ENCODE data around the gene GRIN3A. TPM values are rescaled to one million over a fixed set of nuclear protein-coding genes. Genes with fewer than 3 reads are reported as not detected.
"Not testable (repeated sequence)": the region's sequence is repeated elsewhere in the genome, so short reads cannot be mapped to it uniquely, and the experiment has no call there.

GRIN3A gene
- total RNA-seq, 1 donor from 2014 or later = under 0.01 TPM

DNA sequence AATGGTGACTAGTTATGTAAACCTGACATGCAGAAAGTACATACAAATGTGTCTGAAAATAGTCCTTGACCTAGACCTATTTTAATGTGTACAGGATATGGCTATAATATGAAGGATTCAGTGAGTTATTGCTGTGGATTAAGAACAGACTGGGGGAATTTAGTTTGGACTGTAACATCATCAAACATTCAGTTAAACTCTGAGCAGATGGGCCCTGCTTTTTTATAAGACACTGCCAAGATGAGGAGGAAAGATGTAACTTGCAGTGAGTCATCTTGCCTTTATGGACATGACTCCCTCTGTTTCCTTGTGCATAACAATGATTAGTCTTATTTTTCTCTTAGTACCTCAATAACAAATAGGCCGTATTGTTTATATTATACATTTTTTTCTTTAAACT is 155.9 kb downstream of the GRIN3A start:
- DNase-seq (ENCODE audit: low read depth, low spot score) = no peak

GRCh38 chr9:101579711-101580545 is 158.5 kb downstream of the GRIN3A start:
- no peak for DNase-seq (ENCODE audit: low read depth, low spot score)

GRCh38 chr9:101578378-101578777 is 160.1 kb downstream of the GRIN3A start:
- DNase-seq (ENCODE audit: low read depth, low spot score) = no peak

DNA sequence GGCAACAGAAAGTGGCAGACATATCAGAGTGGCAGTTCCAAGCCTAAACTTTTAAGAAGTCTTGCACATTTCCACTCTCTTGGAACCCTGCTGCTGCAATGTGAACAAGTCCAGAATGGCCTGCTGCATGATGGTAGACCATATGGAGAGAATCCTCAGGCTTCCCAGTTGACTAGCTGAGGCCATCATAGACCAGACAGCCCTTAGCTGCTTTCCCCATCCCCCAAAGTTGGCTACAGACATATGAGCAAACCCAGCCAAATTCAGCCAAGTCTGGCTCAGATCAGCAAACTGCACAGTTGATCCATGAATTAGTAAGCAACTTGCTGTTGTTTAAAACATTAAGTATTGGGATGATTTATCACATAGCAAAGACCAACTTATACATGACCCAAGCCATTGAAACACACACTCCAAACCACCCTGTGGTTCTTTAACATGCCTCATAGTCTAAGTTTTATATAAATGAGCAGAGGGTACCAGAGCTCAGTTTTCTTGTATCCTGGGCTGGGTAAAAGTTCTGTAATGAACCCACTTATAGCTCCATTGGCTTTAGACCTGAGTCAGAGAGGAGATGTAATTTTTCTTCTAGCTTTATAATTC is 163.6 kb downstream of the GRIN3A start:
- DNase-seq (ENCODE audit: low read depth, low spot score) = no peak

GRCh38 chr9:101572316-101572715 is 166.1 kb downstream of the GRIN3A start:
- DNase-seq (ENCODE audit: low read depth, low spot score) = no peak

DNA sequence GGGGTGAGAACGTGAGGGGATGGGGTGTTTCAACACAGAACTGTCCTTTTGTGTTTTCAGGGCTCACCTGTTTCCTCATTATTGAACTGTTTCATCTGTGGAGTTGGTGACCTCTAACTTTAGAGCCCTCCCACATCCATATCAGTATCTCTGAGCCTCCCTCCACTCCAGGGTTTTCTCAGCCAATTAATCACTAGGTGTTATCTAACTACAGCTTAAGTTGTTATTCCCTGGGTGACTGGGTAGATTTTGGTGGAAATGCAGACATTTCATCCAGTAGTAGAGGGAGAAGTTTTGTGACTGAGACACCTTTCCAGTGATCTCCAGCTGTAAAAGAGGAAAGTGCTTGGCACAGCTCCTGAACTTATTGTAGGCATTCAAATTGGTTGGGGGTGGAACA is 167.3 kb downstream of the GRIN3A start:
- DNase-seq (ENCODE audit: low read depth, low spot score) = no peak

- DNase-seq (ENCODE audit: low read depth, low spot score) = no peak
Measured at GRCh38 chr9:101569741-101570501, 168.5 kb downstream of the GRIN3A start.

DNA sequence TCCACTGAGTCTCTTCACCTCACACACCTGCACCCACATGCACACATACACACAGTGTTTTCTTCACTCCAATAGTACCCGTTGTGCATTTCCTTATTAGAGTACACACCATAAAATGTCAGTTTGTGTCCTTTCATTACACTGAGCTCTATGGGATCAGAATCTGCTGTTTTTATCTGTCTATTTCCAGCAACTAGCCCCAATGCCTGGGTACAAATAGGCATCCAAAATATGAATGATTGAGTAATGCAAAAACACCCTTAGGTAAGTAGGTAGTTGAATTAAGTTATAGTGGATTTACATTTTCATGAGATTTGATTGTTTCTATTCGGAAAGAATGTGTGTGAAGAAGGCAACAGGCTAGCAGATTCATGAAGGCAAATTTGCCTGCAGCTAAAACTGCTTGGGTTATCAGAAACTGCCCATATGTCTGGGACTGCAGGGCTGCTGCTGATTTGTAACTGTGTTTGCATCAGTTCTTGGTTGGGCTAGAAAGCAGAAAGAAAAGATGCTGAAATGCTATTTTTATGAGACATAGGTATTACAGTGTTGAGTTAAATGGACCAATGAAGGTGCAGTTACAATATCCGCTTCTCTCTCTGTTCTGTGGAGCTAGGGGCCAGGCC is 170.6 kb downstream of the GRIN3A start:
- no peak for DNase-seq (ENCODE audit: low read depth, low spot score)

GRCh38 chr9:101566904-101567724 is 171.3 kb downstream of the GRIN3A start:
- DNase-seq (ENCODE audit: low read depth, low spot score) = no peak

DNA sequence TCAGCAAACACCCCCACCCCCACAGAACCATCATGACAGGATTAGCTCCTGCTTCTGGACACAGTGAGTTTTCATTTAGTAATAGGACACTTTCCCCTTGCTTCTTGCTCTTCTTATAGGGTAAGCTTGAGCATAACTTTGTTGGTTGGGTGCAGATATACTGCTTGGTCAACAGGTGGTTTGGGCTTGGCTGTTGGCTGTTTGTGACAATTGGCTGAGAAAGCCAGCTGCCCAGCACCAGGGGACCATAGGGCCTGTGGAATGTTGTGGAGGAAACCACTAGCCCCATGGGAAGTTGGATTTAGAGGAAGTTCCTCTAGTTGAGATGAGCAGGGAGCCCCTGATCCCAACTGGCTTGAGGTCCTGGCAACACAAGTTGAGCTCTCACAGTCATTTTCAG is 174.2 kb downstream of the GRIN3A start:
- no peak for DNase-seq (ENCODE audit: low read depth, low spot score)

GRCh38 chr9:101562966-101563365 is 175.5 kb downstream of the GRIN3A start:
- no peak for DNase-seq (ENCODE audit: low read depth, low spot score)

GRCh38 chr9:101561740-101562139 is 176.7 kb downstream of the GRIN3A start:
- DNase-seq (ENCODE audit: low read depth, low spot score) = no peak

DNA sequence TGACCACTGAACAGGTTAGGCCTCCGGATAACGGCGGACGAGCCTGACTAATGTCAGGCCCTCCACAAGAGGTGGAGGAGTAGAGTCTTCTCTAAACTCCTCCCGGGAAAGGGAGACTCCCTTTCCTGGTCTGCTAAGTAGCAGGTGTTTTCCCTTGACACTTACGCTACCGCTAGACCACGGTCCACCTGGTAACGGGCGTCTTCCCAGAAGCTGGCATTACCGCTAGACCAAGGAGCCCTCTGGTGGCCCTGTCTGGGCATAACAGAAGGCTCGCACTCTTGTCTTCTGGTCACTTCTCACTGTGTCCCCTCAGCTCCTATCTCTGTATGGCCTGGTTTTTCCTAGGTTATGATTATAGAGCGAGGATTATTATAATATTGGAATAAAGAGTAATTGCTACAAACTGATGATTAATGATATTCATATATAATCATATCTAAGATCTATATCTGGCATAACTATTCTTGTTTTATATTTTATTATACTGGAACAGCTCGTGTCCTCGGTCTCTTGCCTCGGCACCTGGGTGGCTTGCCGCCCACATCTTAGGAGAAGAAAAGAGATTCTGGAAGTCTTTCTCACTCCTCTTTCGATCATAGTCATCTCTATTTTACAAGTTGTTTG is 188.9 kb downstream of the GRIN3A start:
- DNase-seq (ENCODE audit: low read depth, low spot score) = not testable (repeated sequence)

DNA sequence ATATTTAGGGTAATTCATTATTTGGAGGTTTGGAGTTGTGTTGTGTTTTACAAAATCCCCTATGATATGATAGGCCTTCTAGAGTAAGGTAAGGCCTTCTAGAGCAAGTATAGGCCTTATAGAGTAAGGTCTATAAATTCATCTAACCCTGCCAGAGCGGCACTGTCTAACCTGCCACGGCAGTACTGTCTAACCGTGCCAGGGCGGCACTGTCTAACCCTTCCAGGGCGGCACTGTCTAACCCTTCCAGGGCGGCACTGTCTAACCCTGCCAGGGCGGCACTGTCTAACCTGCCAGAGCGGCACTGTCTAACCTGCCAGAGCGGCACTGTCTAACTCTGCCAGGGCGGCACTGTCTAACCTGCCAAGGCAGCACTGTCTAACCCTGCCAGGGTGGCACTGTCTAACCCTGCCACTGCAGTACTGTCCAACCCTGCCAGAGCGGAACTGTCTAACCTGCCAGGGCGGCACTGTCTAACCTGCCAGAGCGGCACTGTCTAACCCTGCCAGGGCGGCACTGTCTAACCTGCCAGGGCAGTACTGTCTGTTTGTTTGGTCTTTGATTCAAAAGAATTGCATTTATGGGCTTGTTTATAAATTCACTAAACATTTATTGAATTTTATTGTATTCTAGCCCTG is 195.2 kb downstream of the GRIN3A start:
- DNase-seq (ENCODE audit: low read depth, low spot score) = no peak

DNA sequence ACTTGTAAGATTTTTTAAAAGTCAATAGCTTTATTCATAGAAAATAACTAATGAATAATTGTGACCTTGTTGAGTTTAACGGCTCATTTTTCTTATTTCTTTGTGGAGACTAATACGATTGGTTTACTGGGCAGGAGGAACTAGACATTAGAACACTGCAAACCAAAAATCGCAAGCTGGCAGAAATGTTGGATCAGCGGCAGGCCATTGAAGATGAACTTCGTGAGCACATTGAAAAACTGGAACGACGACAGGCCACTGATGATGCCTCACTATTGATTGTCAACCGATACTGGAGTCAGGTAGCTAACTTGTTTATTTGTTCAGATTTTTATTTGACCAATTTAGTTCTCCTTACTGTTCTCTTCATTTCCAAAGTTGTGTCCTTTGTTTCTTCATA is 198.4 kb downstream of the GRIN3A start:
- DNase-seq (ENCODE audit: low read depth, low spot score) = no peak

GRCh38 chr9:101536938-101537337 is 201.5 kb downstream of the GRIN3A start:
- DNase-seq (ENCODE audit: low read depth, low spot score) = peak; percentile 1

- DNase-seq (ENCODE audit: low read depth, low spot score) = no peak
Measured at GRCh38 chr9:101536351-101536750, 202.1 kb downstream of the GRIN3A start.

- DNase-seq (ENCODE audit: low read depth, low spot score) = peak; percentile 94
Measured at GRCh38 chr9:101533334-101534204, 204.9 kb downstream of the GRIN3A start, which contains the start of gene RNF20. TSS of gene RNF20 (plus strand) at chr9:101533853. CDS start at chr9:101535424, 1,571 bp downstream.
